Measurements from ENCODE around the gene SLC45A1. TPM values are rescaled to one million over a fixed set of nuclear protein-coding genes. Genes with fewer than 3 reads are reported as not detected.

Gene SLC45A1
- total and polyA plus RNA-seq, 9 of the 15 experiments (the other 6 are each of a cell fraction or from before 2014, with no cell fraction given), result not detected

- no peak for TF ChIP-seq SUPT5H (IDR thresholded peaks at IDR 0.05)
- TF ChIP-seq ZC3H11A (IDR thresholded peaks at IDR 0.05; ENCODE audit: low read depth, low read length), result no peak
- TF ChIP-seq SRSF9 (IDR thresholded peaks at IDR 0.05; ENCODE audit: borderline replicate concordance, low read depth, low read length), result no peak
- no peak for TF ChIP-seq TCFL5 (CRISPR knock-in tag; conservative IDR thresholded peaks at IDR 0.05)
- no peak for TF ChIP-seq MCM7 (IDR thresholded peaks at IDR 0.05)
- TF ChIP-seq RCOR1 (IDR thresholded peaks at IDR 0.05; ENCODE audit: borderline replicate concordance in 1 of 2, low read depth in 2 of 2, low read length in 2 of 2), result peak; percentile 71 to 97; a peak in 3 of 4 replicates
- TF ChIP-seq UBTF (IDR thresholded peaks at IDR 0.05; ENCODE audit: borderline replicate concordance in 1 of 2, low read depth in 2 of 2, low read length in 2 of 2), result no peak
- TF ChIP-seq CBX1 (IDR thresholded peaks at IDR 0.05; ENCODE audit: low read depth), result no peak
- TF ChIP-seq ZNF324 (CRISPR knock-in tag; IDR thresholded peaks at IDR 0.05), result no peak
- no peak for TF ChIP-seq SAP30 (IDR thresholded peaks at IDR 0.05; ENCODE audit: borderline replicate concordance, insufficient read depth, low read depth, low read length, poor library complexity, severe bottlenecking)
- no peak for TF ChIP-seq SMC3 (conservative IDR thresholded peaks at IDR 0.05; ENCODE audit: insufficient read depth, low read depth, low read length)
- TF ChIP-seq CREB3L1 (IDR thresholded peaks at IDR 0.05; ENCODE audit: borderline replicate concordance, low read depth), result no peak
- peak; percentile 77 for TF ChIP-seq SMARCE1 (IDR thresholded peaks at IDR 0.05)
- no peak for TF ChIP-seq GTF2A2 (tag; IDR thresholded peaks at IDR 0.05)
- TF ChIP-seq ZBED1 (IDR thresholded peaks at IDR 0.05), result no peak
- TF ChIP-seq XRCC4 (IDR thresholded peaks at IDR 0.05; ENCODE audit: extremely low read depth, insufficient read depth, insufficient read length), result no peak
- TF ChIP-seq BRCA1 (IDR thresholded peaks at IDR 0.05), result no peak
- TF ChIP-seq BRCA1 (CRISPR knock-in tag; IDR thresholded peaks at IDR 0.05), result no peak
- no peak for TF ChIP-seq GTF3C2 (IDR thresholded peaks at IDR 0.05; ENCODE audit: borderline replicate concordance, extremely low read depth, insufficient read length)
- no peak for TF ChIP-seq FOS (IDR thresholded peaks at IDR 0.05; ENCODE audit: extremely low read depth, insufficient read length)
- TF ChIP-seq NFIX (CRISPR knock-in tag; IDR thresholded peaks at IDR 0.05; ENCODE audit: low read depth), result no peak
- TF ChIP-seq XRCC5 (IDR thresholded peaks at IDR 0.05; ENCODE audit: low read depth, low read length), result no peak
- no peak for TF ChIP-seq EZH2 (IDR thresholded peaks at IDR 0.05; ENCODE audit: borderline replicate concordance, low read depth, low read length)
These were observed 71.0 kb downstream of the SLC45A1 start (continued) for GRCh38 chr1:8388732-8389562.

Measured in K562 (cell line).